ENCODE measurements around the gene RNF130.
"Not testable (repeated sequence)": the region's sequence is repeated elsewhere in the genome, so short reads cannot be mapped to it uniquely, and the experiment has no call there.

The RNF130 gene

DNA sequence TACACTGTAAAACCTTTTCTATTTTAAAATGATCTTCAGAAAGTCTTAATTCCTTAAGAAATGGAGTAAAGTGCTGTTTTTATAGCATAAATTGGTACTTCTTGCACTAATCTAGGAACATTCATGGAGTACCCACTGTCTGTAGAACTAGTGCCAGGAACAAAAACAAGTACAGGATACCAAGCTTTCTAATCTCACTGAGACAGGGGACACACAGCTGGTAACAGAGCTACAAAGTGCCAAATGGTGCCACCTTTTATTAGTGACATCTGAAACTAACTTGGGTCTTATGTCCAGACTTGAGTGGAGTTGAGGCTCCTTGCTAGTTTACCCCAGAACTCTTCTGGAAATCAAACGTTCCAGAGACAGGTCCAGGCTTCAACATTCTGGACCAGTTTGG lies 57.9 kb downstream of the RNF130 start:
- DNase-seq: no peak

DNA sequence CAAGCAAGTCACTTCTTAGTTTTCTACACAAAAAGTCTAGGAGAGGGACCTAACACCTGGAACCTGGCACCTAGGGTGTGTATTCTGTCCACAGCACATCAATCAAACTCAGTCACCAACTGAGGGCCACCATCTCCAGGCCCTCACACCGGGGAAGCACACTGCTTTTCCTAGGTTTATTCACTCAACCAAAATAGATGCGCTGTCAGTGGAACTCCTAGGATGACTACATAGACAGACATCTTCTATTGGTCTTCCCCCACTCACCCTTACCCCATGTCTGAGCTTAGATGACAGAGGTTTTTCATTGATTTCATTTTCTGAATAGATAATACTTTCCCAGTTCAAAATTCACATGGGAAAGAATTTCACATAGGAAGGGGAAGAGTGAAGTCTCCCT lies 59.2 kb downstream of the RNF130 start:
- DNase-seq: no peak

DNA sequence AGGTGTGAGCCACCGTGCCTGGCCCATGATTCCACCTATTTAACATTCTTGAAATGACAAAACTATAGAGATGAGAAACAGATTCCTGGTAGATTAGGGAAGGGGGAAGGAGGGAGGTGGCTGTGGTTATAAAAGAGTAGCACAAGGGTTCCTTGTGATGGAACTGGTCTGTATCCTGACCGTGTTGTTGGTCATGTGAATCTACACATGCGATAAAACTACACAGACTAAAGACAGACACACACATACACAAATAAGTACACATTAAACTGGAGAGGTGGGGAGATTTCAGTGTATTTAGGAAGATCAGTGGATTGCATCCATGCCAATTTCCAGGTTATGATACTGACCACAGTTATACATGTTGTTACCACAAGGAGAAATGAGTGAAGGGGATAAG lies 60.9 kb downstream of the RNF130 start:
- DNase-seq: no peak

DNA sequence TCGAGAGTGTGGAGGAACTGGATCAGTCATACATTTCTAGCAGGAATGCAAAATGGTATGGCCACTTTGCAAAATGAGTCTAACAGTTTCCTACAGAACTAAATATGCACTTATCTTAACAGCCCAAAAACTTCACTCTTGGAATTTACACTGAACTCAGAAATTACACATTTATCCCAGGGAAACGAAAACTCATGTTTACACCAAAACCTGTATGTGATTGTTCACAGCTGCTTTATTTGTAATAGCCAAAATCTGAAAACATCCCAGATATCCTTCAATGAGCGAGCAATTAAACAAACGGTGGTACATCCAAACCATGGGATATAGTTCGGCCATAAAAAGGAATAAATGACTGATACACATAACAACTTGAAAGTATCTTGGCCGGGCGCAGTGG lies 62.0 kb downstream of the RNF130 start:
- no peak for DNase-seq

DNA sequence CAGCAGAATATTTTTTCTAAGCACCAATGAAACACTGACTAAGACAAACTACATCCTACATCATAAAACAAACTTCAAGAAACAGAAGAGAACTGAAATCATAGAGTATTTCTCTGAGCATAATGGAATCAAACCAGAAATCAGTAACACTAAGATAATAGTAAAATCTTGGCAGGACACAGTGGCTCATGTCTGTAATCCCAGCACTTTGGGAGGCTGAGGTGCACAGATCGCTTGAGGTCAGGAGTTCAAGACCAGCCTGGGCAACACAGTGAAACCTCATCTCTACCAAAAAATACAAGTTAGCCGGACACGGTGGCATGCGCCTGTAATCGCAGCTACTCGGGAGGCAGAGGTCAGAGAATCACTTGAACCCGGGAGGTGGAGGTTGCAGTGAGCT lies 63.1 kb downstream of the RNF130 start:
- DNase-seq: no peak

DNA sequence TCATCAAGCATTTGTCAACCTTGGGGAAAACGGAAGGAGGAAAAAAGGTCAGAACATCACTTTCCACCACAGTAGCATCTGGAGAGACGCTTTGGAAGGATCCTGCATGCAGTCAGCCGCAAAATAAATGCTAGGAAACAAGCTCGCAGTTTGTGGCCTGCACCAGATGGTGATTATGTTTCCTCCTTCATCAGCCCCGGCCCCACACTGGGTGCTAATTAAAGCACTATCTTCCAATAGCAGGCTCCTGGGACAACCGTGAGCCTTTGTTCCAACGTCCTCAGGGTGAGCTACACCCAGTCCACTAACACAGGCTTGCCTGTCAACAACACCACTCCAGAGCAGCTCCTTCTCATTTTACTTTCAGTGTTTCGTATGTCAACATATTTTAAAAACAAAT lies 64.0 kb downstream of the RNF130 start:
- DNase-seq: peak; percentile 81

DNA sequence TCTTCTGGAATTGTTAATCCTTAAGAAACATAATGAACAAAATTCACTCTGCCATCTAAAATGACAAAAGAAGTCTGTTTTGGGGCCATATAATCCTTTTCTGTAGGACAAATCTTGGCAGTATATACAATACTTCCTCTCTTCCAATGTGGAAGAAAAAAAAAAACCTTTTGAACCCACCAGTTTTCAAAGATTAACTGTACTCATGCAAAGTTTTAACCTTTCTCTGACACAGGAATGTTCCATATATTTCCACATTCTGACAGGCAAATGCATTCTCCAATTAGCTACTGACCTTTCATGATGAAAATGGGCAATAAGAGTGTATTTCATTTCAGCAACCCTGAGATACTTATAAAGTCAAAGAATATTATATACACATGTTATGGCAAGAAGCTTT lies 65.4 kb downstream of the RNF130 start:
- DNase-seq: no peak

DNA sequence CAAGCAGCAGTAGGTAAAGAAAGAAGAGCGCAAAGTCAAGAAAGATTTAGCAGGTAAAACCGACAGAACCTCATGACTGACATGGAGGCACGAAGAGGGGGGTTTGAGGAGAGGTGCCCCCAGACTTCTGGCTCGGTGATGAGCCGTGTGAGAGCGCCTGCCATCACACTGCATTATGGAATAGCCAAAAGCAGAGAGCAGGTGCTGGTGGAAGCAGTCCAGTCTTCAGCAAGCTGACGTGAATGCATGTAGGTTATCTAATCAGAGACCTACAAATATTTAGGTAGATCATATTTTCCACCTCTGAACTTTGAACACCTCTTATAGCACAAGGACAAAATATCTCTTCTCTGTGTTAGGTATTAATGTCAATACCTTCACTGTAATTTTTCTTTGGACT lies 68.4 kb downstream of the RNF130 start:
- no peak for DNase-seq

DNA sequence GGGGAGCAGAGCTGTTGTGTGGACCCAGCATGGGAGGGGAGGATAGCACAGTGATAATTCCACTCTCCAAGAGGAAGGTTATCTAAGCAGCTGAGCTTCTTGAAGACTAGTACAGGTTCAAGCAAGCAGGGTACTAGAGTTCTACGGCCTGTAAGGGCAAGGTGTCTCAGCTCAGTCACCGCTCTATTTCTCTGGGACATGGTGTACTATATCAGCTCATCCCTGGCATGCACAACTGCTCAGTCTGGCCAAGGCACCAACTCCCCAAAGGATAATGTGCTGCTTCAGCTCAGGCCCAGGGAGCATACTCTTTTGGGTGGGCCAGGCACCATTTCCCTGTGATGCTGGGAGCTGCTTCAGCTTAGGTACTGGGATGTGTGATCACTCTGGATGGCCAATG lies 69.8 kb downstream of the RNF130 start:
- DNase-seq: no peak

DNA sequence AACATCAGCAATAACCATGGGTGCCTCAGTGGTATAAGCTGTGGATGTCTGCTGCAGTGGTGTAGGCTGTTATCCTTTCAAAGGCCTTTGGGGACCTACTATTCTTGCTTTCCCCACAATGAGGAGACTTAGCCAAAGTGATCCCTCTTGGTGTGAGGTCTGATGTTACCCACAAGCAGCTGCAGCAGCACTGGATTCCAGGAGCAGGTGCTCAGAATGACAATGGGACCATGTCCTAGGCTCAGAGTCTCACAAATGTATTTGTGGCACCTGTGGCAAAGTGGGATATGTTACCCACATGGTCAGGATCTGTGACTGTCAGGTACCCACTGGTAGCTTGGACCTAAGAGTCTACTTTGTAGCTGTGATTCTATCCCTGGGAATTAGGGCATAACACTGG lies 70.4 kb downstream of the RNF130 start:
- no peak for DNase-seq

DNA sequence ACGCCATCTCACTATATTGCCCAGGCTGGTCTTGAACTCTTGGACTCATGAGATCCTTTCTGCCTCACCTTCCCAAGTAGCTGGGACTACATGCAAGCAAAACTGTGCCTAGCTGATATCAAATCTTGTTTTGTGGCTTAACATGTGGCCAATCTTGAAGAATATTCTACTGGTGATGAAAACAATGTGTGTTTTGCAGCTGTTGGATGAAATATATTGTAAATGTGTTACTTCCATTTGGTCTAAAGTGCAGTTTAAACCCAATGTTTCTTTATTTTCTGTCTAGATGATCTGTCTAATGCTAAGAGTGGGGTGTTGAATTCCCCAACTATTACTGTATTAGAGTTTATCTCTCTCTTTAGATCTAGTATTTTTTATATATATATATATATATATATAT lies 73.1 kb downstream of the RNF130 start:
- DNase-seq: no peak

DNA sequence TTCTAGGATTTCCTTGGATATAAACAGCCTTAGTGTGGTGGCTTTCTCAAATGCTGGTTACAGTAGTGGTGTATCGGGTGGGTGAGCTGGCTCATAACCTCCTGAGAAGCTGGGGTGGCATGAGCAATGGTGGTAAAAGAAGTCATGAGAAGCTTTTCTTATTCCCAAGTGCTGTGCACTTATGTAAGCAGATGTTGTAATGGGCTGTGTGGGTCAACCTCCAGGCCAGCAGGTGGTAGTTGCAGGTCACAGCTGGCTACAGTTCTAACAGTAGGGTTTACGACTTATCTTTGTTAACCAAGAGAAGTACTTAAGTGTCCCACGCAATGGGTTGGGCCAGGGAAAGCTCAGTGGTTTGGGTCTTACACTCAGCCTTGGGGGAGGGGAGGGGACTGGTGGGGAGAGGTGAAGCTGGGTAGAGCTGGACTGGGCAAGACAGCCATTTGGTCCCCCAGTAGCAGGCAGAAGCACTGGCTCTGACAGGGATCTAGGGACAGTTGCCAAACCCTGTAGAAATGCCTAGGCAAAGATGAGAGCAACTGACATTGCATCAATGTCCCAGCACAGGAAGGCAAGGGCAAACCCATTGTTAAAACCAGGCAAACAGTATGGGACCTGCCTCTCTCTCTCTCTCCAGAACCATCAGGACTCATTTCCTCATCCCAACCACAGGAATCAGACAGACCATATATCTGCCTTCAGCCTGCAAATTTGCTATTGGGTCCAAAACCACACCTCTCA lies 76.8 kb downstream of the RNF130 start:
- no peak for DNase-seq

DNA sequence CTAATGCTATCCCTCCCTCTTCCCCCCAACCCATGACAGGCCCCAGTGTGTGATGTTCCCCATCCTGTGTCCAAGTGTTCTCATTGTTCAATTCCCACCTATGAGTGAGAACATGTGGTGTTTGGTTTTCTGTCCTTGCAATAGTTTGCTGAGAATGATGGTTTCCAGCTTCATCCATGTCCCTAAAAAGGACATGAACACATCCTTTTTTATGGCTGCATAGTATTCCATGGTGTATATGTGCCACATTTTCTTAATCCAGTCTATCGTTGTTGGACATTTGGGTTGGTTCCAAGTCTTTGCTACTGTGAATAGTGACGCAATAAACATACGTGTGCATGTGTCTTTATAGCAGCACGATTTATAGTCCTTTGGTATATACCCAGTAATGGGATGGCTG lies 78.7 kb downstream of the RNF130 start:
- not testable (repeated sequence) for DNase-seq

DNA sequence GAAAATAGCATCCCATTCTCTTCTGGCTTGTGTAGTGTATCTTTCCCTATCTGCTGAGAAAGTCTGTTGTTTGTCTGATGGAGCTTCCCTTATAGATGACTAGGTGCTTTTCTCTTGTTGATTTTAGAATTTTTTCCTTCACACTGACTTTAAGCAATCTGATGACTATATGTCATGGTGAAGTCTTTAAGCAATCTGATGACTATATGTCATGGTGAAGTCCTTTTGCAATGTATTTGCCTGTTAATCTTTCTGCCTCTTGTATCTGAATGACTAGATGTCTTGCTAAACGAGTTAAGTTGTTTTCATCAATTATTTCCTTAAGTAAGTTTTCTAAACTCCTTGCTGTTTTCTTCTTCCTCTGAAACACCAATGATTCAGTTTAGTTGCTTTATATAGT lies 80.5 kb downstream of the RNF130 start:
- DNase-seq: no peak

DNA sequence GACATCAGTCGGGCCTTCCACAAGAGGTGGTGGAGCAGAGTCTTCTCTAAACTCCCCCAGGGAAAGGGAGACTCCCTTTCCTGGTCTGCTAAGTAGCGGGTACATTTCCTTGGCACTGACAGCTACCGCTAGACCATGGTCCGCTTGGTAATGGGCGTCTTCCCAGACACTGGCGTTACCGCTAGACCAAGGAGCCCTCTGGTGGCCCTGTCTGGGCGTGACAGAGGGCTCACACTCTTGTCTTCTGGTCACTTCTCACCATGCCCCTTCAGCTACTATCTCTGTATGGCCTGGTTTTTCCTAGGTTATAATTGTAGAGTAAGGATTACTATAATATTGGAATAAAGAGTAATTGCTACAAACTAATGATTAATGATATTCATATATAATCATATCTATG lies 81.0 kb downstream of the RNF130 start:
- DNase-seq: not testable (repeated sequence)

DNA sequence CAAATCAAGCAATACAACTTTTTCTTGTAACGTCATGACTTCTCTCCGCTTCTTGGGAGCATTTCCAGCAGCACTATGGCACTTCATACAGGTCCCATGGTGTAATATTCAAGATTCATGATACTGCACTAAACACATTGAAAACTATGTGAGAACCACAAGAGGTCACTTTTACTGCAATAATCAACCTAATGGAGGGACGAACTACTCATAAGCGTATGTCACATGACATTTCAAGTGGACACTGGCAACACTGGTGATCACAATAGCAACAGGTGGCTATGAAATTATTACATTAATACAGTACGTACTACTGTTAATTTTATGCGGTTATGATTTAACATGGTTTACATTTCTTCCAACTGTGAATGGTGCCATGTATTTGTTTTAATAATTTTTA lies 85.2 kb downstream of the RNF130 start:
- DNase-seq: no peak

DNA sequence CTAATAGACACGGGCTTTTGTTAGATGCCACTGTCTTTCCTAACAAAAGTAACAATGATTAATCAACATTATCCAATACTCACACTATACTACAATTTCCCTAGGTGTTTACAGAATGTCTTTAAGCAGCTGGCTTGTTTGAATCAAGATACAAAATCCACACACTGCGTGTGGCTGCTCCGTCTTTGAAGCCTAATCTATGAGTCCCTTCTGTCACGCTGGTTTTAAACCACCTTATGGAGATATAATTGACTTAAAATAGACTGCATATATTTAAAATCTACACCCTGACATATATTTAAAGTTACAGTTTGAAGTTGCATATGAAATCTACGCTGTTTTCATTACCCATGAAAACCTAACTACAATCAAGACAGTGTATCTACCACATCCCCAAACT lies 89.9 kb downstream of the RNF130 start:
- no peak for DNase-seq

DNA sequence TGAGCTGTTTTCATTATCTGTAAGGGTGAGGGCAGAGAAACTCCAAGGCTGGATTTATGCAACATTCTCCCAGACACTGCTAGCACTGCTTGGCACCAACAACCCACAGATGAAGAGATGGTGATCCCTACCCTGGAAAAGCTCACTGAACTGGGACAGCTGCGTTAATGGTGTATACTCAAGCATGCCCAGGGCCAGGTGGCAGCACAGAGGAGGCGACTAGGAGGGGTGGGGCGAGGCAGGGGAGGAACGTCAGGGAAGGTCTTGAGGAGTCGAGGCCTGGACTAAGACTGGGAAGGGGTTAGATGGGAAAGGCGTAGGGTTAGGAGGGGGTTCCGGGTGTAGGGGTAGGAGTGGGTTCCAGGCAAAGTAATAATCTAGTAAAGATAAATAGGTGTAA lies 90.8 kb downstream of the RNF130 start:
- DNase-seq: no peak

DNA sequence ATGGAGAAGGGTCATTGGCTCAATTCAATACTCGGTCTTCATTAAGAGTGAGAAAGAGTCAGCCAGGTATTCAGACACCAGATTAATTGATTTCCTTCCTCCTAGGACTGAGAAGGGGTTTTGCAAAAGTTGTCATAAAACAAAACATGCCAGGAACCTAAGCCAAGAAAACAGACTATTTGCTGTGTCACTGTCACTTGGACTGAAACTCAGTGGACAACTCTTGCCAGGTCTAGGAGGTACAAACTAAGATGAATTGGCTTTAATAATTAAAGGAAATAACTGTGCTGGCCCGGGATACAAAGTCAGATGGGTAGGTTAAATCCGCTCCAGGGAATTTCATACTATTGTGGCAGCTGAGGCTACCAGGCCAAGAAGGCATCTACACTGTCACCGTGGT lies 92.8 kb downstream of the RNF130 start:
- no peak for DNase-seq

DNA sequence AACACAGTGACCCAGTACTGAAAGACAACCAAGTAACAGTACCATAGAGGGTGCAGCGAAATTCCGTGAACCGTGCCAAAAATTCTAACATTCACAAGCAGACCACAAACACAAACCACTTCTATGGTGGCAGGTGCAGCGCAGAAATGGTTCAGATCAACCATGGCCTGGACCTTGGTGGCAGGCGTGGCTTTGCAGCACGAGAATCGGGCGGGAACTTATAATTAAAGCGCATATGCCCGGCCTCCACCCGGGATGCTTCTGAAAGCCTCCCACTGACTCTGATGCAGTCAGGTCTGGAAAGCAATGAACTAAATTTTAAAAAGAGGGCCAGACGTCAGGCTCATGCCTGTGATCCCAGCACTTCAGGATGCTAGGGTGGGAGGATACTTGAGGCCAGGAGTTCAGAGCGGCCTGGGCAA lies 95.8 kb downstream of the RNF130 start:
- no peak for DNase-seq

DNA sequence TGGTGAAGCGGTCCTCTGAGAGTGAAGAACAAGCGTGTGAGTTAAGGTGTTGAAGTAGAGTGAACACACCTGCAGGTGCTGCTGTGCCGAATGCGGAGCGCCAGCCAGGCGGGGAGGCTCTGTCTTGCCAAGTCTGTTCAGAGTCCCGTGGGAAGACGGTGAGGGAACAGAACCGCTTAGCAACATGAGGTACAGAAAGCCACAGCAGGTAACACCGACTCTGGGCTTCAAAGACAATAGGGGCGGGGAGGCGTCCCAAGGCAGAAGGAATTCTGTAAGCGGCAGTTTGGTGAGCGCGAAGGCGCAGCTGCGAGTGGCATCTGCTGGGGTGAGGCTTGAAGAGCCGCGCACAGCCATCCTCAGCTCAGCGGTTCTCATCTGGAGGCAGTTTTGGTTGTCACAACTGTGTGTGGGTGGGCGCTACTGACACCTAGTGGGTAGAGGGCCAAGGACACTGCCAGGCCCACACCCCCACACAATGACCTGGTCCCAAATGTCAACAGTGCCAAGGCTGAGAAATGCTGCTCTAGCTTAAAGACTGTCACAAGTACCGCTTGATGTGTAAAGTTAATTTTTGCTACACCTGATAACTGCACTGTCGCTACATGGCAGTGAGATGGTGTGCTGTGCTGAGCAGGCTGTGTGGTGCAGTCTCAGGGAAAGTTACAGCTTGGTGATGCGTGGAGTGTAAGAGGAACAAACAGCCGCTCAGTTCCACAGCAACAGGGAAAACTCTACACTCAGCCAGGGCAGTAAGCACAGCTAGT lies 96.4 kb downstream of the RNF130 start:
- DNase-seq: peak; percentile 75

DNA sequence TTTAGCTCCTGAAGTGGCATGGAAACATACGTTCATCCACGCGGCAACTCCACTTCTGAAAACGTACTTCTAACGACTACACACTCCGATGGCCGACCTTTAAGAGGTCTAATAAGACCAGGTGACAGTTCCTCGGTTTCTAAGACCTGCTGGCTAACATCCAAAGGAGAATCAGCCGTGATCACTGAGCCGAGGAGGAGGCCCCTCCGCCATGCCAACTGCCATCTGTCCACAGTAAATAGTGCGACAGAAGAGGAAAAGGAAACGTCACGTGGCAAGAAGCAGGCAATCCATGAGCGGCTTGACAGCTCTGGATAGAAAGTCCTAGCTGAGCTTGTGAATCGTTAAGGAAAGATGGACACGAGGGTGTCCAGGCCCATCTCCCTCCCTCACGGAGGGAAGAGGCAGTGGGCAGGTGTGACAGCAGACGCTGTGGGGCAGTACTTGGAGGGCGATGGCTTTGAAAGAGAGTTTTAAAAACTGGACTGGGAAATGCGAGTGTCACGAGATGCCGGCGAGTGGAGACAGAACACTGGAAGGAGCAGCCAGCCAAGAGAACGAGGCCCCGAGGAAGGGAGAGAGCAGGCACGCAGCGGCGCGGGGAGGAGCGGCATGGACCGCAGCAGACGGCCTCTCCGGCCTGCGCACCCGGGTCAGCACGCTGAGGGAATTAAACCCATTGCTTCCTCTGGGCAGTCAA lies 97.2 kb downstream of the RNF130 start:
- DNase-seq: peak; percentile 83

DNA sequence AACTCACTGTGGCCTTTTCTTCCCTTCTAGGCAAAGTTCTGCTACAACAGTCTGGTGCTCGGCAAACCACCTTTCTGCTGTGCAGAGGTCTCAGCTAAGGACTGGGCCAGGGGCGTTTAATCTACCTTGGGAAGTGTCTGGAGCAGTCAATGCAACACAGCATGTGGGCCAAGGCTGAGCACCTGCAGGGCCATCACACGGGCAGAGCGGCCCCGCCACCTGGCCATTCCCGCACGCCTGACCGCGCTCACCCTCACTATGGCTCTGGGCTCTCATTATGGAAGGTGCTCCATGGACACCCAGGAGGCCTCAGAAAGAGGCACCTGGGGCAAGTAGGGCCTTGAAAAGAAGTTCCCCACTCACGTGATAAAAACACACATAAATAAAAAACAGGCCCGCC lies 98.2 kb downstream of the RNF130 start:
- no peak for DNase-seq

DNA sequence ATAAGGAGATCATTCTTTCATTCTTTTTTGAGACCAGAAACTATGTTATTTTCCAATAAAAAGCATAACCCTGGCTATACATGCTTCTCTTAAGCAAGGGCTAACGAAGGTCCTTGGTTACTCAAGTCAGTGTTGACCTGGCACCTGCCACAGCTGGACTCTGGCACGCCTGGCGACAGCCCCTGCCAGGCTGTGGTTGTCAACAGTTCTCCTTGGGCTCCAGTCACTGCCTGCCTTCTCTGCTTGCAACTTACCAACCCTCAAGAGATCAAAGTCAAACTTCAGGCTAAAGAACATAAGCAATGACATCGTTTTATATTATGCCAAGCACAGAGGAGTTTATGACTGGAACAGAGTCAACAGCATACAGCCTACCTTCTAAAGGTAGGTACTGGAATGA lies 102.4 kb downstream of the RNF130 start:
- DNase-seq: no peak
